H9 (cell line): ENCODE measurements around the gene RFWD3. TPM values are rescaled to one million over a fixed set of nuclear protein-coding genes. Genes with fewer than 3 reads are reported as not detected.

Experiments used
- DNase-seq: peaks from one replicate; pipeline ENCODE4 v3.0.0-alpha.2; 2017
- H2AFZ ChIP-seq: one replicate; pipeline ENCODE4 v1.6.1; 2013; ENCODE audit warnings: mild to moderate bottlenecking, low read length, control low read depth, moderate library complexity
- H2AK5ac ChIP-seq: 2 replicates; pipeline ENCODE4 v1.6.1; 2013; ENCODE audit warnings: low read length, control low read depth, mixed read lengths; ENCODE audit not compliant: insufficient read length
- H2BK120ac ChIP-seq: one replicate; pipeline ENCODE4 v1.6.1; 2013; ENCODE audit warnings: low read depth, mild to moderate bottlenecking, low read length, control low read depth, inconsistent platforms; ENCODE audit not compliant: poor library complexity, severe bottlenecking
- H2BK12ac ChIP-seq: 2 replicates; pipeline ENCODE4 v1.6.1; 2013; ENCODE audit warnings: low read length, control low read depth, mixed read lengths, low read depth; ENCODE audit not compliant: insufficient read length
- H2BK15ac ChIP-seq: 2 replicates; pipeline ENCODE4 v1.6.1; 2013; ENCODE audit warnings: low read depth, low read length, control low read depth
- H2BK20ac ChIP-seq: one replicate; pipeline ENCODE4 v1.6.1; 2013; ENCODE audit warnings: low read depth, mild to moderate bottlenecking, low read length, control low read depth, inconsistent platforms; ENCODE audit not compliant: poor library complexity, severe bottlenecking
- H2BK5ac ChIP-seq: 2 replicates; pipeline ENCODE4 v1.6.1; 2013; ENCODE audit warnings: low read length, control low read depth, mixed read lengths; ENCODE audit not compliant: insufficient read length
- H3K14ac ChIP-seq: 2 replicates; pipeline ENCODE4 v1.6.1; 2013; ENCODE audit warnings: low read length, control low read depth; ENCODE audit not compliant: insufficient read depth
- H3K18ac ChIP-seq: 2 replicates; pipeline ENCODE4 v1.6.1; 2013; ENCODE audit warnings: low read depth, mild to moderate bottlenecking, mixed read lengths, low read length, control low read depth; ENCODE audit not compliant: insufficient read length
- H3K23ac ChIP-seq: 2 replicates; pipeline ENCODE4 v1.6.1; 2013; ENCODE audit warnings: low read length, control low read depth, mixed read lengths, low read depth; ENCODE audit not compliant: insufficient read length
- H3K23me2 ChIP-seq: 2 replicates; pipeline ENCODE4 v1.6.1; 2013; ENCODE audit warnings: low read depth, mild to moderate bottlenecking, mixed read lengths, low read length, control low read depth; ENCODE audit not compliant: insufficient read length, poor library complexity, severe bottlenecking
- H3K27ac ChIP-seq: 2 replicates; pipeline ENCODE4 v1.5.1; 2013; ENCODE audit warnings: low read length, control low read depth, mixed read lengths, low read depth; ENCODE audit not compliant: insufficient read length
- H3K27me3 ChIP-seq: 2 replicates; pipeline ENCODE4 v1.6.1; 2013; ENCODE audit warnings: low read length, control low read depth, inconsistent platforms; ENCODE audit not compliant: insufficient read depth
- H3K4ac ChIP-seq: 2 replicates; pipeline ENCODE4 v1.6.1; 2013; ENCODE audit warnings: low read depth, mild to moderate bottlenecking, control low read depth, inconsistent platforms, low read length, moderate library complexity
- H3K4me1 ChIP-seq: 2 replicates; pipeline ENCODE4 v1.6.1; 2013; ENCODE audit warnings: low read length, control low read depth, inconsistent platforms; ENCODE audit not compliant: insufficient read depth
- H3K4me2 ChIP-seq: 2 replicates; pipeline ENCODE4 v1.6.1; 2013; ENCODE audit warnings: low read length, control low read depth, mixed read lengths; ENCODE audit not compliant: insufficient read length, insufficient read depth
- H3K56ac ChIP-seq: 2 replicates; pipeline ENCODE4 v1.6.1; 2013; ENCODE audit warnings: low read depth, mild to moderate bottlenecking, mixed read lengths, low read length, control low read depth; ENCODE audit not compliant: insufficient read length
- H3K79me1 ChIP-seq: 2 replicates; pipeline ENCODE4 v1.6.1; 2013; ENCODE audit warnings: low read depth, mild to moderate bottlenecking, moderate library complexity, low read length, control low read depth, inconsistent platforms; ENCODE audit not compliant: insufficient read depth, poor library complexity, severe bottlenecking
- H3K79me2 ChIP-seq: 2 replicates; pipeline ENCODE4 v1.6.1; 2013; ENCODE audit warnings: low read length, control low read depth, inconsistent platforms; ENCODE audit not compliant: insufficient read depth
- H3K9ac ChIP-seq: 2 replicates; pipeline ENCODE4 v1.6.1; 2013; ENCODE audit warnings: low read length, control low read depth, mixed read lengths; ENCODE audit not compliant: insufficient read length; ENCODE audit errors: extremely low read depth
- H3K9me3 ChIP-seq: one replicate; pipeline ENCODE4 v1.6.1; 2013; ENCODE audit warnings: low read depth, low read length, inconsistent platforms; ENCODE audit not compliant: control insufficient read depth
- H3T11ph ChIP-seq: one replicate; pipeline ENCODE4 v1.6.1; 2013; ENCODE audit warnings: mild to moderate bottlenecking, low read length, control low read depth, inconsistent platforms
- H4K20me1 ChIP-seq: one replicate; pipeline ENCODE4 v1.6.1; 2013; ENCODE audit not compliant: control insufficient read depth, insufficient read length, insufficient read depth
- H4K5ac ChIP-seq: 2 replicates; pipeline ENCODE4 v1.6.1; 2013; ENCODE audit warnings: low read depth, mild to moderate bottlenecking, mixed read lengths, low read length, control low read depth; ENCODE audit not compliant: insufficient read length
- H4K8ac ChIP-seq: replicated peaks from 2 replicates; pipeline ENCODE4 v1.6.1; 2013; ENCODE audit warnings: low read length, control low read depth, mixed read lengths, low read depth; ENCODE audit not compliant: insufficient read length
- H4K91ac ChIP-seq: 2 replicates; pipeline ENCODE4 v1.6.1; 2013; ENCODE audit warnings: low read depth, mild to moderate bottlenecking, moderate library complexity, mixed read lengths, low read length, control low read depth; ENCODE audit not compliant: insufficient read length
- H3K27ac Mint-ChIP-seq, 3 experiments: 2 replicates in 2 of 3; 3 replicates in 1 of 3; pipeline ENCODE4 v1.8.0; 2020 to 2021; ENCODE audit warnings: mixed read lengths in 3 of 3, mild to moderate bottlenecking in 1 of 3, moderate library complexity in 1 of 3
- H3K27me3 Mint-ChIP-seq: 2 replicates; pipeline ENCODE4 v1.8.0; 2021; ENCODE audit warnings: low read depth, mild to moderate bottlenecking, moderate library complexity, mixed read lengths
- H3K36me3 Mint-ChIP-seq, 3 experiments: 2 replicates in 2 of 3; 3 replicates in 1 of 3; pipeline ENCODE4 v1.8.0; 2020 to 2021; ENCODE audit warnings: low read depth in 3 of 3, mixed read lengths in 3 of 3; ENCODE audit not compliant: insufficient read depth in 1 of 3
- H3K4me1 Mint-ChIP-seq, 2 experiments: 2 replicates each; pipeline ENCODE4 v1.8.0; 2020; ENCODE audit warnings: mixed read lengths in 2 of 2
- H3K4me3 Mint-ChIP-seq, 2 experiments: 2 replicates in 1 of 2; 3 replicates in 1 of 2; pipeline ENCODE4 v1.8.0; 2020 to 2021; ENCODE audit warnings: mild to moderate bottlenecking in 2 of 2, mixed read lengths in 2 of 2, moderate library complexity in 1 of 2
- H3K9me3 Mint-ChIP-seq, 2 experiments: 2 replicates in 1 of 2; 3 replicates in 1 of 2; pipeline ENCODE4 v1.8.0; 2020; ENCODE audit warnings: mild to moderate bottlenecking in 2 of 2, mixed read lengths in 2 of 2, moderate library complexity in 1 of 2
- CTCF ChIP-seq: fragments of 200-600 bp; sonication (generic); conservative IDR thresholded peaks from 3 replicates; pipeline ENCODE4 v1.8.0; 2021; ENCODE audit warnings: antibody characterized with exemption, mild to moderate bottlenecking
- WGBS: extraction: QIAGEN DNeasy Blood & Tissue Kit; methylation state at CpG from one replicate; pipeline ENCODE4 v1.1.7; 2013; ENCODE audit warnings: missing lambda C conversion rate, low lambda C conversion rate, mixed read lengths; ENCODE audit not compliant: insufficient read length; ENCODE audit errors: extremely low coverage; 5-methylcytosine and 5-hydroxymethylcytosine counted together
- total RNA-seq: library from RNA; stranded (reverse); gene quantifications from 2 replicates; pipeline ENCODE4 v1.2.1, GENCODE V29; 2021

RFWD3 gene
- total RNA-seq, 1 experiment from 2014 or later = 114 TPM

GRCh38 chr16:74649839-74650504, 16.7 kb downstream of the RFWD3 start:
- no peaks in the 10 kb centered on the region; a peak in 1 of 4 replicates for H3K4me1 Mint-ChIP-seq
- Histone ChIP-seq H3K27ac (no peak overlapping the region), H3K4ac (no peak overlapping the region), H4K5ac (no peak overlapping the region), H3K9me3 (no peaks in the 10 kb centered on the region), H4K91ac (no peak overlapping the region), H2AFZ (no peak overlapping the region), H3K14ac (no peak overlapping the region), H4K8ac (no peak overlapping the region), H3T11ph (no peak overlapping the region), H3K23me2 (no peaks in the 10 kb centered on the region), H3K4me1 (no peaks in the 10 kb centered on the region), H2BK120ac (no peak overlapping the region), H3K79me1 (peaks cover 8% of the 10 kb centered on the region), H3K56ac (no peak overlapping the region), H3K9ac (no peak overlapping the region), H2BK15ac (no peak overlapping the region), H2AK5ac (no peak overlapping the region), H3K18ac (no peak overlapping the region), H2BK20ac (no peak overlapping the region), H3K4me2 (no peak overlapping the region), H3K27me3 (no peaks in the 10 kb centered on the region), H3K23ac (no peak overlapping the region), H2BK12ac (no peak overlapping the region), H4K20me1 (no peaks in the 10 kb centered on the region), H2BK5ac (no peak overlapping the region), H3K79me2 (peaks cover 3% of the 10 kb centered on the region; the same call in 1 of the 2 replicates)
- no peak for TF ChIP-seq CTCF
- no peaks in the 10 kb centered on the region for H3K27me3 Mint-ChIP-seq
- peaks cover 35 to 84% (median 69%) of the 10 kb centered on the region in 3 experiments; a peak in 6 of 7 replicates for H3K36me3 Mint-ChIP-seq
- no peaks in the 10 kb centered on the region for H3K9me3 Mint-ChIP-seq
- no CpG with 5 or more reads among the region's 1 CpG for WGBS
- H3K27ac Mint-ChIP-seq = no peak overlapping the region
- DNase-seq = no peak
- H3K4me3 Mint-ChIP-seq = no peak overlapping the region
